Kidney (tissue), 14 donors: ENCODE results near the gene MFSD12. TPM values are rescaled to one million over a fixed set of nuclear protein-coding genes. Genes with fewer than 3 reads are reported as not detected.

Source experiments
- DNase-seq, 5 donors: peaks; one replicate each; pipeline ENCODE4 v3.0.0-alpha.2; 2013 to 2020
- FAIRE-seq: peaks from 2 replicates; lab custom pipeline; 2012; peaks lifted over from hg19 to GRCh38; lab: Jason Lieb, UNC
- H3K27ac ChIP-seq, 2 donors: one replicate each; pipeline ENCODE4 v1.7.0; 2013; ENCODE audit warnings: low read depth in 2 of 2, low read length in 2 of 2, inconsistent platforms in 1 of 2
- H3K27me3 ChIP-seq: one replicate; pipeline ENCODE4 v1.7.1; 2013; ENCODE audit warnings: low read length, inconsistent platforms; ENCODE audit not compliant: control insufficient read depth, insufficient read depth
- H3K36me3 ChIP-seq, 3 donors: one replicate each; pipeline versions ENCODE4 v1.7.0 to v1.7.1; 2013; ENCODE audit warnings: low read length in 3 of 3, control low read depth in 1 of 3, inconsistent platforms in 1 of 3; ENCODE audit not compliant: insufficient read depth in 3 of 3, control insufficient read depth in 2 of 3
- H3K4me1 ChIP-seq, 3 donors: one replicate each; pipeline versions ENCODE4 v1.7.0 to v1.7.1; 2013; ENCODE audit warnings: low read length in 3 of 3, inconsistent platforms in 1 of 3, low read depth in 1 of 3; ENCODE audit not compliant: control insufficient read depth in 2 of 3, insufficient read depth in 2 of 3
- H3K4me3 ChIP-seq, 3 donors: one replicate each; pipeline versions ENCODE4 v1.7.0 to v1.8.1; 2013; ENCODE audit warnings: low read length in 3 of 3, control low read depth in 1 of 3, inconsistent platforms in 1 of 3
- H3K9ac ChIP-seq, 3 donors: one replicate each; pipeline versions ENCODE4 v1.7.0 to v1.7.1; 2013; ENCODE audit warnings: low read length in 3 of 3, control low read depth in 1 of 3, inconsistent platforms in 1 of 3
- H3K9me3 ChIP-seq, 3 donors: one replicate each; pipeline versions ENCODE4 v1.7.0 to v1.7.1; 2013; ENCODE audit warnings: low read length in 3 of 3, control low read depth in 1 of 3, inconsistent platforms in 1 of 3; ENCODE audit not compliant: control insufficient read depth in 2 of 3, insufficient read depth in 1 of 3
- CTCF ChIP-seq: IDR thresholded peaks from 3 replicates; pipeline ENCODE4 v1.5.1; 2012; ENCODE audit warnings: mild to moderate bottlenecking, moderate library complexity, borderline replicate concordance; ENCODE audit not compliant: insufficient read depth; ENCODE audit errors: extremely low read depth
- intact Hi-C: fragments of 100-400 bp; cut with DNase I; formaldehyde crosslinking; loops from one replicate; pipeline ENCODE4 v1.11.1; 2022
- polyA plus RNA-seq: library from polyadenylated mRNA; stranded (reverse); fragments of 350-450 nt; fragmentation: Illumina TruSeq; extraction: RNeasy Lipid Tissue Mini Kit (QIAGEN cat#74804); gene quantifications from one replicate; pipeline ENCODE4 v1.2.3, GENCODE V29; 2014; ENCODE audit warnings: low read depth, low replicate concordance; ENCODE audit not compliant: insufficient read depth
- total RNA-seq: library from RNA; stranded (reverse); fragmentation: NEBNext Ultra II Directional; extraction: Animal tissue kit (Norgen Biotek cat#: 25700); gene quantifications from one replicate; pipeline ENCODE4 v1.2.1, GENCODE V29; 2021
- donor health status: control.
- donor health status: control.
- donor health status: control.
- donor health status: control.
- donor health status: control.
- donor health status: DM: yes; HTN: yes; CAD: no.
- donor health status: Normal renal cell carcinoma (clear cell type).

MFSD12 gene
- total and polyA plus RNA-seq, 2 donors from 2014 or later = 113 to 124 TPM

- no peaks in the 10 kb centered on the region for H3K4me1 ChIP-seq
- TF ChIP-seq CTCF = no peak
- H3K4me3 ChIP-seq = no peak overlapping the region
- no peak for FAIRE-seq
- intact Hi-C loops = no loop called here
- H3K9ac ChIP-seq = no peak overlapping the region
- H3K36me3 ChIP-seq = peaks cover 0 to 12% (median 4%) of the 10 kb centered on the region in 3 donors
- H3K27ac ChIP-seq = no peak overlapping the region
- no peaks in the 10 kb centered on the region for H3K9me3 ChIP-seq
- H3K27me3 ChIP-seq = no peaks in the 10 kb centered on the region
- no peak for DNase-seq
These were observed 17.6 kb downstream of the MFSD12 start for GRCh38 chr19:3539756-3540118.

- TF ChIP-seq CTCF = no peak
- no peak within 1 kb of the TSS for H3K27ac ChIP-seq
- H3K9me3 ChIP-seq = no peaks in the 10 kb centered on the region
- FAIRE-seq (no peak), DNase-seq (peak in 3 of 5 donors; percentile 24 to 69 (median 46))
- no peaks in the 10 kb centered on the region for H3K4me1 ChIP-seq
- no peaks in the 10 kb centered on the region for H3K27me3 ChIP-seq
- no peak within 1 kb of the TSS for H3K9ac ChIP-seq
- H3K4me3 ChIP-seq = no peak within 1 kb of the TSS
- intact Hi-C loops = no loop called here
- peaks cover 0 to 11% (median 4%) of the 10 kb centered on the region in 3 donors for H3K36me3 ChIP-seq
These were observed 18.2 kb downstream of the MFSD12 start, which contains the start of gene TEKTIP1 for GRCh38 chr19:3538965-3539755. Gene TEKTIP1 (plus strand): TSS chr19:3539174. CDS start chr19:3539178, 4 bp downstream.

GRCh38 chr19:3538258-3538929 is 19.0 kb downstream of the MFSD12 start:
- Histone ChIP-seq H3K9ac (no peak overlapping the region), H3K4me1 (no peaks in the 10 kb centered on the region), H3K27ac (no peak overlapping the region), H3K27me3 (no peaks in the 10 kb centered on the region), H3K4me3 (no peak overlapping the region), H3K9me3 (no peaks in the 10 kb centered on the region), H3K36me3 (peaks cover 0 to 10% (median 6%) of the 10 kb centered on the region in 3 donors)
- TF ChIP-seq CTCF = no peak
- no peak for FAIRE-seq
- DNase-seq = no peak
- intact Hi-C loops = no loop called here
